Liver (tissue), 9 donors: Measurements from ENCODE around the gene PKIG. TPM values are rescaled to one million over a fixed set of nuclear protein-coding genes. Genes with fewer than 3 reads are reported as not detected.

Experiments
- DNase-seq: peaks from one replicate; pipeline ENCODE4 v3.0.0-alpha.2; 2017; ENCODE audit warnings: low spot score
- H3K27ac ChIP-seq, 2 donors: one replicate each; pipeline ENCODE4 v1.7.0; 2013; ENCODE audit warnings: inconsistent platforms in 2 of 2, low read length in 2 of 2, control low read depth in 1 of 2, low read depth in 1 of 2, mild to moderate bottlenecking in 1 of 2
- H3K27me3 ChIP-seq, 4 donors: one replicate each; pipeline versions ENCODE4 v1.6.1 to v1.7.0; 2013; ENCODE audit warnings: low read length in 3 of 4, inconsistent platforms in 1 of 4, mild to moderate bottlenecking in 1 of 4, moderate library complexity in 1 of 4; ENCODE audit not compliant: control insufficient read depth in 4 of 4, insufficient read depth in 4 of 4
- H3K36me3 ChIP-seq, 4 donors: one replicate each; pipeline versions ENCODE4 v1.6.1 to v1.7.0; 2013; ENCODE audit warnings: low read length in 3 of 4, mild to moderate bottlenecking in 3 of 4, low read depth in 1 of 4, moderate library complexity in 1 of 4; ENCODE audit not compliant: control insufficient read depth in 4 of 4, insufficient read depth in 3 of 4
- H3K4me1 ChIP-seq, 4 donors: one replicate each; pipeline versions ENCODE4 v1.6.1 to v1.7.0; 2013; ENCODE audit warnings: low read length in 3 of 4, mild to moderate bottlenecking in 3 of 4, moderate library complexity in 1 of 4; ENCODE audit not compliant: control insufficient read depth in 4 of 4, insufficient read depth in 4 of 4
- H3K4me3 ChIP-seq, 3 donors: one replicate each; pipeline versions ENCODE4 v1.6.1 to v1.7.0; 2013; ENCODE audit warnings: low read length in 3 of 3, control low read depth in 1 of 3, low read depth in 1 of 3, mild to moderate bottlenecking in 1 of 3
- H3K9ac ChIP-seq, 2 donors: one replicate each; pipeline ENCODE4 v1.7.0; 2013; ENCODE audit warnings: low read length in 2 of 2, mild to moderate bottlenecking in 2 of 2, moderate library complexity in 2 of 2, control low read depth in 1 of 2, low read depth in 1 of 2
- H3K9me3 ChIP-seq, 4 donors: one replicate each; pipeline versions ENCODE4 v1.6.1 to v1.7.0; 2013; ENCODE audit warnings: low read length in 3 of 4; ENCODE audit not compliant: control insufficient read depth in 4 of 4
- EGR1 ChIP-seq, 2 donors: IDR thresholded peaks; 2 replicates each; pipeline ENCODE4 v1.6.1; 2016 to 2018; ENCODE audit warnings: antibody characterized with exemption in 2 of 2, low read depth in 2 of 2
- FOXA1 ChIP-seq: IDR thresholded peaks from 2 replicates; pipeline ENCODE4 v1.6.1; 2016; ENCODE audit warnings: antibody characterized with exemption
- FOXA2 ChIP-seq: IDR thresholded peaks from 2 replicates; pipeline ENCODE4 v1.6.1; 2016; ENCODE audit warnings: antibody characterized with exemption
- GABPA ChIP-seq, 2 donors: IDR thresholded peaks in 1 of 2; conservative IDR thresholded peaks in 1 of 2; 2 replicates each; pipeline ENCODE4 v1.6.1; 2016; ENCODE audit warnings: antibody characterized with exemption in 2 of 2, mild to moderate bottlenecking in 1 of 2, moderate library complexity in 1 of 2
- HNF4A ChIP-seq, 2 donors: conservative IDR thresholded peaks; 2 replicates each; pipeline ENCODE4 v1.6.1; 2016; ENCODE audit warnings: antibody characterized with exemption in 2 of 2, mild to moderate bottlenecking in 2 of 2
- HNF4G ChIP-seq: IDR thresholded peaks from 2 replicates; pipeline ENCODE4 v1.6.1; 2016; ENCODE audit warnings: antibody characterized with exemption
- JUND ChIP-seq, 2 donors: IDR thresholded peaks; 2 replicates each; pipeline ENCODE4 v1.6.1; 2016; ENCODE audit warnings: antibody characterized with exemption in 2 of 2
- NR2F2 ChIP-seq: IDR thresholded peaks from 2 replicates; pipeline ENCODE4 v1.6.1; 2016; ENCODE audit warnings: antibody characterized with exemption
- RAD21 ChIP-seq, 2 donors: IDR thresholded peaks; 2 replicates each; pipeline ENCODE4 v1.6.1; 2016; ENCODE audit warnings: antibody characterized with exemption in 2 of 2, mild to moderate bottlenecking in 2 of 2
- RXRA ChIP-seq, 2 donors: IDR thresholded peaks; 2 replicates each; pipeline ENCODE4 v1.6.1; 2017 to 2018; ENCODE audit warnings: antibody characterized with exemption in 2 of 2, mild to moderate bottlenecking in 1 of 2
- SP1 ChIP-seq: IDR thresholded peaks from 2 replicates; pipeline ENCODE4 v1.6.1; 2018; ENCODE audit warnings: antibody characterized with exemption, mild to moderate bottlenecking
- TAF1 ChIP-seq: conservative IDR thresholded peaks from 2 replicates; pipeline ENCODE4 v1.6.1; 2016; ENCODE audit warnings: antibody characterized with exemption, mild to moderate bottlenecking
- YY1 ChIP-seq: IDR thresholded peaks from 2 replicates; pipeline ENCODE4 v1.6.1; 2016; ENCODE audit warnings: antibody characterized with exemption, mild to moderate bottlenecking
- WGBS: extraction: QIAGEN DNeasy Blood & Tissue Kit; methylation state at CpG from one replicate; pipeline ENCODE4 v1.1.7; 2013; 5-methylcytosine and 5-hydroxymethylcytosine counted together
- polyA plus RNA-seq, 2 donors: library from polyadenylated mRNA; stranded (reverse) in 1 of 2; unstranded in 1 of 2; fragments of 200-250 nt in 1 of 2; fragments of >200 nt in 1 of 2; fragmentation: Nextera tagmentation in 1 of 2; extraction: Ambion mirVana in 1 of 2; gene quantifications; one replicate each; pipeline versions ENCODE4 v1.2.1 to v1.2.3, GENCODE V29; 2013 to 2015
- total RNA-seq, 2 donors: library from RNA; depleted of rRNA; stranded (reverse); fragments of >200 nt; gene quantifications; one replicate each; pipeline ENCODE4 v1.2.3, GENCODE V29; 2014
- TF ChIP-seq, protein P1 (sequence below): IDR thresholded peaks from 2 replicates; pipeline ENCODE4 v1.6.1; 2016; ENCODE audit warnings: antibody characterized with exemption
- TF ChIP-seq, protein P2 (sequence below): IDR thresholded peaks from 2 replicates; pipeline ENCODE4 v1.6.1; 2016; ENCODE audit warnings: antibody characterized with exemption
- TF ChIP-seq, protein P3 (sequence below): fragments of 150-350 bp; IDR thresholded peaks from 2 replicates; pipeline ENCODE4 v1.5.1; 2017; ENCODE audit warnings: improper control_type of control experiment, low read depth, low read length; ENCODE audit not compliant: missing input control
- TF ChIP-seq, protein P4 (sequence below): IDR thresholded peaks from 2 replicates; pipeline ENCODE4 v1.6.1; 2016; ENCODE audit warnings: antibody characterized with exemption
- TF ChIP-seq, protein P5 (sequence below): IDR thresholded peaks from 2 replicates; pipeline ENCODE4 v1.6.1; 2016; ENCODE audit warnings: antibody characterized with exemption, mild to moderate bottlenecking
- donor health status: healthy.
- donor health status: healthy.
- donor health status: healthy.
- donor health status: healthy.
- donor health status: healthy.

PKIG gene
- total and polyA plus RNA-seq, 4 donors, result 10.6 to 24.3 (median 23.4) TPM

DNA sequence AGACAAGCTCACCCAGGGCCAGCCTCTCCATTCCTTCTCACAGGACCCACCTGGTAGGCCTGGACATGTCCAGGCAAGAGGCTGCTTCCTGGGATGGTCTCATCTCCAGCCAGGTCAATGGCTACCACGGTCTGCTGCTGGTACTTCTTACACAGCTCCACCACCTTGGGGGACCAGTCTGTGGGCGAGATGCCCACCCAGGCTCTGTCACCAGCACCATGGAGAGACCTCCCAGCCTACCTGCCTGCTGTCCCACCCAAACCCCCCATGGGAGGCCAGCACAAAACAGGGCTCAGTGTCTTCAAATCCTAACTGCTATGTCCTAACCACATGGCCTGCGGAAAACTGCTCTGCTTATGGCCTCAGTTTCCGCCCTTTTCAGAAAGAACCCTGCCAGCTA, 41.8 kb downstream of the PKIG start:
- H3K36me3 ChIP-seq, result peaks cover 0 to 9% (median 4%) of the 10 kb centered on the region in 4 donors
- H3K27ac ChIP-seq, result no peak overlapping the region
- H3K9ac ChIP-seq, result no peak overlapping the region
- WGBS, result 97% methylated on average over 4 of the region's 4 CpGs
- TF ChIP-seq SP1 (no peak), HNF4A (conservative IDR thresholded peaks at IDR 0.05) (no peak), RAD21 (IDR thresholded peaks at IDR 0.05) (no peak), YY1 (no peak), GABPA (IDR thresholded peaks at IDR 0.05 in 1 of 2, conservative IDR thresholded peaks at IDR 0.05 in 1 of 2) (no peak), JUND (IDR thresholded peaks at IDR 0.05) (no peak), NR2F2 (no peak), HNF4G (no peak), EGR1 (IDR thresholded peaks at IDR 0.05; ENCODE audit: low read depth in 2 of 2) (no peak)
- TF ChIP-seq, protein P1, sequence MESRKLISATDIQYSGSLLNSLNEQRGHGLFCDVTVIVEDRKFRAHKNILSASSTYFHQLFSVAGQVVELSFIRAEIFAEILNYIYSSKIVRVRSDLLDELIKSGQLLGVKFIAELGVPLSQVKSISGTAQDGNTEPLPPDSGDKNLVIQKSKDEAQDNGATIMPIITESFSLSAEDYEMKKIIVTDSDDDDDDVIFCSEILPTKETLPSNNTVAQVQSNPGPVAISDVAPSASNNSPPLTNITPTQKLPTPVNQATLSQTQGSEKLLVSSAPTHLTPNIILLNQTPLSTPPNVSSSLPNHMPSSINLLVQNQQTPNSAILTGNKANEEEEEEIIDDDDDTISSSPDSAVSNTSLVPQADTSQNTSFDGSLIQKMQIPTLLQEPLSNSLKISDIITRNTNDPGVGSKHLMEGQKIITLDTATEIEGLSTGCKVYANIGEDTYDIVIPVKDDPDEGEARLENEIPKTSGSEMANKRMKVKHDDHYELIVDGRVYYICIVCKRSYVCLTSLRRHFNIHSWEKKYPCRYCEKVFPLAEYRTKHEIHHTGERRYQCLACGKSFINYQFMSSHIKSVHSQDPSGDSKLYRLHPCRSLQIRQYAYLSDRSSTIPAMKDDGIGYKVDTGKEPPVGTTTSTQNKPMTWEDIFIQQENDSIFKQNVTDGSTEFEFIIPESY, result no peak
- TF ChIP-seq, protein P2, sequence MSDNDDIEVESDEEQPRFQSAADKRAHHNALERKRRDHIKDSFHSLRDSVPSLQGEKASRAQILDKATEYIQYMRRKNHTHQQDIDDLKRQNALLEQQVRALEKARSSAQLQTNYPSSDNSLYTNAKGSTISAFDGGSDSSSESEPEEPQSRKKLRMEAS, result no peak
- TF ChIP-seq, protein P3, sequence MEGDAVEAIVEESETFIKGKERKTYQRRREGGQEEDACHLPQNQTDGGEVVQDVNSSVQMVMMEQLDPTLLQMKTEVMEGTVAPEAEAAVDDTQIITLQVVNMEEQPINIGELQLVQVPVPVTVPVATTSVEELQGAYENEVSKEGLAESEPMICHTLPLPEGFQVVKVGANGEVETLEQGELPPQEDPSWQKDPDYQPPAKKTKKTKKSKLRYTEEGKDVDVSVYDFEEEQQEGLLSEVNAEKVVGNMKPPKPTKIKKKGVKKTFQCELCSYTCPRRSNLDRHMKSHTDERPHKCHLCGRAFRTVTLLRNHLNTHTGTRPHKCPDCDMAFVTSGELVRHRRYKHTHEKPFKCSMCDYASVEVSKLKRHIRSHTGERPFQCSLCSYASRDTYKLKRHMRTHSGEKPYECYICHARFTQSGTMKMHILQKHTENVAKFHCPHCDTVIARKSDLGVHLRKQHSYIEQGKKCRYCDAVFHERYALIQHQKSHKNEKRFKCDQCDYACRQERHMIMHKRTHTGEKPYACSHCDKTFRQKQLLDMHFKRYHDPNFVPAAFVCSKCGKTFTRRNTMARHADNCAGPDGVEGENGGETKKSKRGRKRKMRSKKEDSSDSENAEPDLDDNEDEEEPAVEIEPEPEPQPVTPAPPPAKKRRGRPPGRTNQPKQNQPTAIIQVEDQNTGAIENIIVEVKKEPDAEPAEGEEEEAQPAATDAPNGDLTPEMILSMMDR, result no peak
- TF ChIP-seq, protein P4, sequence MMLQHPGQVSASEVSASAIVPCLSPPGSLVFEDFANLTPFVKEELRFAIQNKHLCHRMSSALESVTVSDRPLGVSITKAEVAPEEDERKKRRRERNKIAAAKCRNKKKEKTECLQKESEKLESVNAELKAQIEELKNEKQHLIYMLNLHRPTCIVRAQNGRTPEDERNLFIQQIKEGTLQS, result no peak
- no peaks in the 10 kb centered on the region for H3K4me1 ChIP-seq
- H3K9me3 ChIP-seq, result peaks cover 0 to 3% (median under 1%) of the 10 kb centered on the region in 4 donors
- H3K27me3 ChIP-seq, result no peaks in the 10 kb centered on the region
- H3K4me3 ChIP-seq, result no peak overlapping the region
- DNase-seq, result no peak

DNA sequence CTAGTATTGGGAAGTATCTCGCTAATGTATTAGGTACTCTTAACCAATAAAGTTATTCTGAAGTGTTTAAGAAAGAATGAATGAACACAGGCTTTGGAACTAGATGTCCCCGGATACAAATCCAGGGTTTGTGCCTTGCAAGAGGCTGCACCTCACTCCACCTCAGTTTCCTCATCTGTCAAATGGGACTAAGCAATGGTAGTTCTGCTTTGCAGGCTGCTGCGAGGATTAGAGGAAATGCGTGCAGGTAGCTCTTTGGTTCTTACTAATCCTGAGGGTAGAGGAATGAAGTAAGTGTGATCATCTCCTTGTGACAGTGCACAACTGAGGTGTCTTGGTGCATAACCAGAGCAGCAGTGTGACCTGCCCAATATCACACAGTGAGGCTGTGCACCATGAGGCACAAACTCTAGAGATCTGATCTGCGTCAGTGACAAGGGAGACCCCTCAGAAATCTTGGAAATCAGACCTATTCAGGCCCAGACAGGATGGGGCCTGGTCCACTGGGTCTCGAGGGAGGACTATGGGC, 42.4 kb downstream of the PKIG start:
- H3K9me3 ChIP-seq, result peaks cover 0 to 3% (median under 1%) of the 10 kb centered on the region in 4 donors
- H3K27me3 ChIP-seq, result no peaks in the 10 kb centered on the region
- WGBS, result 88% methylated on average over 6 of the region's 6 CpGs
- no peak for DNase-seq
- no peaks in the 10 kb centered on the region for H3K4me1 ChIP-seq
- H3K9ac ChIP-seq, result no peak overlapping the region
- peaks cover 0 to 3% (median 2%) of the 10 kb centered on the region in 4 donors for H3K36me3 ChIP-seq
- H3K4me3 ChIP-seq, result no peak overlapping the region
- H3K27ac ChIP-seq, result no peak overlapping the region
- TF ChIP-seq FOXA1 (no peak), RXRA (IDR thresholded peaks at IDR 0.05) (no peak), TAF1 (no peak), FOXA2 (no peak), JUND (IDR thresholded peaks at IDR 0.05) (no peak), YY1 (no peak), RAD21 (IDR thresholded peaks at IDR 0.05) (no peak), HNF4G (no peak), SP1 (no peak), EGR1 (IDR thresholded peaks at IDR 0.05; ENCODE audit: low read depth in 2 of 2) (no peak), HNF4A (conservative IDR thresholded peaks at IDR 0.05) (no peak), NR2F2 (no peak), GABPA (IDR thresholded peaks at IDR 0.05 in 1 of 2, conservative IDR thresholded peaks at IDR 0.05 in 1 of 2) (no peak)
- TF ChIP-seq, protein P3, result no peak
- TF ChIP-seq, protein P4, result no peak
- TF ChIP-seq, protein P5, sequence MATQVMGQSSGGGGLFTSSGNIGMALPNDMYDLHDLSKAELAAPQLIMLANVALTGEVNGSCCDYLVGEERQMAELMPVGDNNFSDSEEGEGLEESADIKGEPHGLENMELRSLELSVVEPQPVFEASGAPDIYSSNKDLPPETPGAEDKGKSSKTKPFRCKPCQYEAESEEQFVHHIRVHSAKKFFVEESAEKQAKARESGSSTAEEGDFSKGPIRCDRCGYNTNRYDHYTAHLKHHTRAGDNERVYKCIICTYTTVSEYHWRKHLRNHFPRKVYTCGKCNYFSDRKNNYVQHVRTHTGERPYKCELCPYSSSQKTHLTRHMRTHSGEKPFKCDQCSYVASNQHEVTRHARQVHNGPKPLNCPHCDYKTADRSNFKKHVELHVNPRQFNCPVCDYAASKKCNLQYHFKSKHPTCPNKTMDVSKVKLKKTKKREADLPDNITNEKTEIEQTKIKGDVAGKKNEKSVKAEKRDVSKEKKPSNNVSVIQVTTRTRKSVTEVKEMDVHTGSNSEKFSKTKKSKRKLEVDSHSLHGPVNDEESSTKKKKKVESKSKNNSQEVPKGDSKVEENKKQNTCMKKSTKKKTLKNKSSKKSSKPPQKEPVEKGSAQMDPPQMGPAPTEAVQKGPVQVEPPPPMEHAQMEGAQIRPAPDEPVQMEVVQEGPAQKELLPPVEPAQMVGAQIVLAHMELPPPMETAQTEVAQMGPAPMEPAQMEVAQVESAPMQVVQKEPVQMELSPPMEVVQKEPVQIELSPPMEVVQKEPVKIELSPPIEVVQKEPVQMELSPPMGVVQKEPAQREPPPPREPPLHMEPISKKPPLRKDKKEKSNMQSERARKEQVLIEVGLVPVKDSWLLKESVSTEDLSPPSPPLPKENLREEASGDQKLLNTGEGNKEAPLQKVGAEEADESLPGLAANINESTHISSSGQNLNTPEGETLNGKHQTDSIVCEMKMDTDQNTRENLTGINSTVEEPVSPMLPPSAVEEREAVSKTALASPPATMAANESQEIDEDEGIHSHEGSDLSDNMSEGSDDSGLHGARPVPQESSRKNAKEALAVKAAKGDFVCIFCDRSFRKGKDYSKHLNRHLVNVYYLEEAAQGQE, result no peak
- TF ChIP-seq, protein P1, result no peak
